Caki2 (cell line): ENCODE data around the gene PCDH18. TPM values are rescaled to one million over a fixed set of nuclear protein-coding genes. Genes with fewer than 3 reads are reported as not detected.
"Not testable (repeated sequence)": the region's sequence is repeated elsewhere in the genome, so short reads cannot be mapped to it uniquely, and the experiment has no call there.

Source experiments
- DNase-seq: peaks from one replicate; pipeline ENCODE4 v3.0.0-alpha.2; 2015; ENCODE audit warnings: low read depth
- in situ Hi-C: cut with HindIII; loops from 2 replicates; pipeline ENCODE4 v1.10.0; 2016; ENCODE audit warnings: low sequenced_read_pairs, low pct_unique_long_range_greater_than_20kb, mixed read lengths
- total RNA-seq: library from RNA; depleted of rRNA; stranded (reverse); fragments of >200 nt; shearing (Covaris generic); gene quantifications from 2 replicates; pipeline ENCODE4 v1.2.3, GENCODE V29; 2014; ENCODE audit warnings: low replicate concordance; rRNA removed

Gene PCDH18
- total RNA-seq, result not detected in 2 replicates

- DNase-seq, result no peak
- in situ Hi-C loops, result no loop called here
Measured at GRCh38 chr4:137531986-137532868, at the start of gene PCDH18. Gene PCDH18 (minus strand): TSS chr4:137532494. CDS start chr4:137532088, 406 bp downstream.

- no peak for DNase-seq
- in situ Hi-C loops, result no loop called here
Measured at GRCh38 chr4:137576446-137576845, 44.2 kb upstream of the PCDH18 start.

- DNase-seq, result no peak
- in situ Hi-C loops, result no loop called here
Measured at GRCh38 chr4:137572647-137573046, 40.4 kb upstream of the PCDH18 start.

GRCh38 chr4:137572163-137572562 lies 39.9 kb upstream of the PCDH18 start:
- no peak for DNase-seq
- in situ Hi-C loops, result no loop called here

GRCh38 chr4:137559801-137560200 lies 27.5 kb upstream of the PCDH18 start:
- in situ Hi-C loops, result no loop called here
- DNase-seq, result no peak

GRCh38 chr4:137558951-137559350 lies 26.7 kb upstream of the PCDH18 start:
- DNase-seq, result no peak
- in situ Hi-C loops, result no loop called here

- no peak for DNase-seq
- in situ Hi-C loops, result no loop called here
Measured at GRCh38 chr4:137545461-137545861, 13.2 kb upstream of the PCDH18 start.

GRCh38 chr4:137543648-137544047 lies 11.4 kb upstream of the PCDH18 start:
- in situ Hi-C loops, result no loop called here
- DNase-seq, result no peak

- no peak for DNase-seq
- in situ Hi-C loops, result no loop called here
Measured at GRCh38 chr4:137543198-137543597, 10.9 kb upstream of the PCDH18 start.

- in situ Hi-C loops, result no loop called here
Measured at GRCh38 chr4:137541876-137542646, 9.8 kb upstream of the PCDH18 start.

GRCh38 chr4:137541181-137541580 lies 8.9 kb upstream of the PCDH18 start:
- in situ Hi-C loops, result no loop called here
- no peak for DNase-seq

More at GRCh38 chr4:137541876-137542646, 9.8 kb upstream of the PCDH18 start:
- DNase-seq, result no peak

GRCh38 chr4:137540356-137540755 lies 8.1 kb upstream of the PCDH18 start:
- no peak for DNase-seq
- in situ Hi-C loops, result no loop called here

GRCh38 chr4:137538526-137538925 lies 6.2 kb upstream of the PCDH18 start:
- no peak for DNase-seq
- in situ Hi-C loops, result no loop called here

- in situ Hi-C loops, DNase-seq: not testable (repeated sequence)
Measured at GRCh38 chr4:137537807-137538206, 5.5 kb upstream of the PCDH18 start.

GRCh38 chr4:137536789-137537561 lies 4.7 kb upstream of the PCDH18 start:
- in situ Hi-C loops, result no loop called here

GRCh38 chr4:137535718-137536117 lies 3.4 kb upstream of the PCDH18 start:
- in situ Hi-C loops, result no loop called here
- no peak for DNase-seq

More at GRCh38 chr4:137536789-137537561, 4.7 kb upstream of the PCDH18 start:
- DNase-seq, result no peak

GRCh38 chr4:137534516-137534915 lies 2.2 kb upstream of the PCDH18 start:
- in situ Hi-C loops, result no loop called here
- DNase-seq, result no peak

- DNase-seq, result no peak
- in situ Hi-C loops, result no loop called here
Measured at GRCh38 chr4:137533855-137534254, 1.6 kb upstream of the PCDH18 start.
